B cell (primary cell): ENCODE measurements around the gene DSCAML1.

ENCODE experiments used
- EZH2 ChIP-seq: IDR thresholded peaks from 2 replicates; pipeline ENCODE4 v1.6.1; 2012; ENCODE audit warnings: borderline replicate concordance, low read depth, mild to moderate bottlenecking, moderate library complexity, low read length; ENCODE audit not compliant: insufficient read depth, poor library complexity, severe bottlenecking
- TF ChIP-seq, protein P1 (sequence below): fragments of 200-600 bp; IDR thresholded peaks from one replicate; pipeline ENCODE4 v1.8.0; 2022; ENCODE audit warnings: antibody characterized with exemption, mild to moderate bottlenecking

DNA sequence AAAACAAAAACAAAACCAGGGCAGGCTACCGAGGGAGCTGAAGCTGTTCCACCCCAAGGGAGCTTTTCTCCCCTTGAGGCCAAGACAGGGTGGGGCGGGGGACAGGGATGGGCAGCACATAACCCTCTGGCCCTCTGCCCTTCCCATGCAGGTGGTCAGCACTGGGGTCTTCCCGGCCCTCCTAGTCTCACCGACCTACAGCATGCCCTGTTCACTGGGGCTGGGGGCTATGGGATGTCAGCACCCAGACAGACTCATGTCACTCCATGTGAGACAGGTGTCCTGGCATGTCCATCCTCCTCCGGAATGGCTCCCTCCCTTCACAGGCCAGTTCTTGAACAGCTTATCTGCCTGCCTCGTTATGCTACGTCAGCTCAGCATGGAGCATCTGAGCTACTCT, 51.7 kb downstream of the DSCAML1 start:
- TF ChIP-seq, protein P1, sequence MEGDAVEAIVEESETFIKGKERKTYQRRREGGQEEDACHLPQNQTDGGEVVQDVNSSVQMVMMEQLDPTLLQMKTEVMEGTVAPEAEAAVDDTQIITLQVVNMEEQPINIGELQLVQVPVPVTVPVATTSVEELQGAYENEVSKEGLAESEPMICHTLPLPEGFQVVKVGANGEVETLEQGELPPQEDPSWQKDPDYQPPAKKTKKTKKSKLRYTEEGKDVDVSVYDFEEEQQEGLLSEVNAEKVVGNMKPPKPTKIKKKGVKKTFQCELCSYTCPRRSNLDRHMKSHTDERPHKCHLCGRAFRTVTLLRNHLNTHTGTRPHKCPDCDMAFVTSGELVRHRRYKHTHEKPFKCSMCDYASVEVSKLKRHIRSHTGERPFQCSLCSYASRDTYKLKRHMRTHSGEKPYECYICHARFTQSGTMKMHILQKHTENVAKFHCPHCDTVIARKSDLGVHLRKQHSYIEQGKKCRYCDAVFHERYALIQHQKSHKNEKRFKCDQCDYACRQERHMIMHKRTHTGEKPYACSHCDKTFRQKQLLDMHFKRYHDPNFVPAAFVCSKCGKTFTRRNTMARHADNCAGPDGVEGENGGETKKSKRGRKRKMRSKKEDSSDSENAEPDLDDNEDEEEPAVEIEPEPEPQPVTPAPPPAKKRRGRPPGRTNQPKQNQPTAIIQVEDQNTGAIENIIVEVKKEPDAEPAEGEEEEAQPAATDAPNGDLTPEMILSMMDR: no peak
- TF ChIP-seq EZH2: no peak
